ENCODE data around the gene PRKN.

The PRKN gene

GRCh38 chr6:161658211-161658610 lies 1069.4 kb downstream of the PRKN start:
- H3K9ac ChIP-seq (ENCODE audit: low read length in 2 of 2) = no peak overlapping the region
- no peaks in the 10 kb centered on the region for H3K27me3 ChIP-seq (ENCODE audit: control insufficient read depth in 1 of 2, insufficient read depth in 2 of 2, low read length in 2 of 2)
- H3K4me3 ChIP-seq (ENCODE audit: low read length in 2 of 2) = no peak overlapping the region
- H3K36me3 ChIP-seq (ENCODE audit: control insufficient read depth in 2 of 2, insufficient read depth in 2 of 2, low read length in 2 of 2) = no peaks in the 10 kb centered on the region
- H3K4me1 ChIP-seq (ENCODE audit: control insufficient read depth, insufficient read depth, low read length) = no peaks in the 10 kb centered on the region
- no peak overlapping the region for H3K27ac ChIP-seq (ENCODE audit: low read length)
- no peaks in the 10 kb centered on the region for H3K9me3 ChIP-seq (ENCODE audit: control insufficient read depth in 2 of 2, low read length in 2 of 2)

- H3K27me3 ChIP-seq (ENCODE audit: control insufficient read depth in 1 of 2, insufficient read depth in 2 of 2, low read length in 2 of 2) = no peaks in the 10 kb centered on the region
- no peaks in the 10 kb centered on the region for H3K9me3 ChIP-seq (ENCODE audit: control insufficient read depth in 2 of 2, low read length in 2 of 2)
- no peak overlapping the region for H3K9ac ChIP-seq (ENCODE audit: low read length in 2 of 2)
- H3K4me1 ChIP-seq (ENCODE audit: control insufficient read depth, insufficient read depth, low read length) = no peaks in the 10 kb centered on the region
- H3K4me3 ChIP-seq (ENCODE audit: low read length in 2 of 2) = no peak overlapping the region
- no peak overlapping the region for H3K27ac ChIP-seq (ENCODE audit: low read length)
- H3K36me3 ChIP-seq (ENCODE audit: control insufficient read depth in 2 of 2, insufficient read depth in 2 of 2, low read length in 2 of 2) = no peaks in the 10 kb centered on the region
Observed at GRCh38 chr6:161654209-161654608, 1073.4 kb downstream of the PRKN start.

GRCh38 chr6:161651949-161652348 lies 1075.6 kb downstream of the PRKN start:
- H3K36me3 ChIP-seq (ENCODE audit: control insufficient read depth in 2 of 2, insufficient read depth in 2 of 2, low read length in 2 of 2) = no peaks in the 10 kb centered on the region
- no peak overlapping the region for H3K9ac ChIP-seq (ENCODE audit: low read length in 2 of 2)
- H3K27ac ChIP-seq (ENCODE audit: low read length) = no peak overlapping the region
- no peaks in the 10 kb centered on the region for H3K27me3 ChIP-seq (ENCODE audit: control insufficient read depth in 1 of 2, insufficient read depth in 2 of 2, low read length in 2 of 2)
- no peaks in the 10 kb centered on the region for H3K4me1 ChIP-seq (ENCODE audit: control insufficient read depth, insufficient read depth, low read length)
- H3K9me3 ChIP-seq (ENCODE audit: control insufficient read depth in 2 of 2, low read length in 2 of 2) = no peaks in the 10 kb centered on the region
- no peak overlapping the region for H3K4me3 ChIP-seq (ENCODE audit: low read length in 2 of 2)

GRCh38 chr6:161649841-161650240 lies 1077.7 kb downstream of the PRKN start:
- Histone ChIP-seq H3K27ac (ENCODE audit: low read length) (no peak overlapping the region), H3K9me3 (ENCODE audit: control insufficient read depth in 2 of 2, low read length in 2 of 2) (no peaks in the 10 kb centered on the region), H3K4me1 (ENCODE audit: control insufficient read depth, insufficient read depth, low read length) (no peaks in the 10 kb centered on the region), H3K36me3 (ENCODE audit: control insufficient read depth in 2 of 2, insufficient read depth in 2 of 2, low read length in 2 of 2) (no peaks in the 10 kb centered on the region), H3K9ac (ENCODE audit: low read length in 2 of 2) (no peak overlapping the region), H3K4me3 (ENCODE audit: low read length in 2 of 2) (no peak overlapping the region), H3K27me3 (ENCODE audit: control insufficient read depth in 1 of 2, insufficient read depth in 2 of 2, low read length in 2 of 2) (no peaks in the 10 kb centered on the region)

GRCh38 chr6:161649068-161649467 lies 1078.5 kb downstream of the PRKN start:
- no peak overlapping the region for H3K4me3 ChIP-seq (ENCODE audit: low read length in 2 of 2)
- no peak overlapping the region for H3K27ac ChIP-seq (ENCODE audit: low read length)
- H3K4me1 ChIP-seq (ENCODE audit: control insufficient read depth, insufficient read depth, low read length) = no peaks in the 10 kb centered on the region
- H3K36me3 ChIP-seq (ENCODE audit: control insufficient read depth in 2 of 2, insufficient read depth in 2 of 2, low read length in 2 of 2) = no peaks in the 10 kb centered on the region
- no peaks in the 10 kb centered on the region for H3K9me3 ChIP-seq (ENCODE audit: control insufficient read depth in 2 of 2, low read length in 2 of 2)
- H3K9ac ChIP-seq (ENCODE audit: low read length in 2 of 2) = no peak overlapping the region
- no peaks in the 10 kb centered on the region for H3K27me3 ChIP-seq (ENCODE audit: control insufficient read depth in 1 of 2, insufficient read depth in 2 of 2, low read length in 2 of 2)

- no peak overlapping the region for H3K4me3 ChIP-seq (ENCODE audit: low read length in 2 of 2)
- H3K4me1 ChIP-seq (ENCODE audit: control insufficient read depth, insufficient read depth, low read length) = no peaks in the 10 kb centered on the region
- no peak overlapping the region for H3K27ac ChIP-seq (ENCODE audit: low read length)
- H3K9ac ChIP-seq (ENCODE audit: low read length in 2 of 2) = no peak overlapping the region
- H3K36me3 ChIP-seq (ENCODE audit: control insufficient read depth in 2 of 2, insufficient read depth in 2 of 2, low read length in 2 of 2) = no peaks in the 10 kb centered on the region
- no peaks in the 10 kb centered on the region for H3K9me3 ChIP-seq (ENCODE audit: control insufficient read depth in 2 of 2, low read length in 2 of 2)
- no peaks in the 10 kb centered on the region for H3K27me3 ChIP-seq (ENCODE audit: control insufficient read depth in 1 of 2, insufficient read depth in 2 of 2, low read length in 2 of 2)
Observed at GRCh38 chr6:161647234-161647633, 1080.3 kb downstream of the PRKN start.

GRCh38 chr6:161644521-161644920 lies 1083.0 kb downstream of the PRKN start:
- Histone ChIP-seq H3K27me3 (ENCODE audit: control insufficient read depth in 1 of 2, insufficient read depth in 2 of 2, low read length in 2 of 2) (no peaks in the 10 kb centered on the region), H3K4me3 (ENCODE audit: low read length in 2 of 2) (no peak overlapping the region), H3K9ac (ENCODE audit: low read length in 2 of 2) (no peak overlapping the region), H3K4me1 (ENCODE audit: control insufficient read depth, insufficient read depth, low read length) (no peaks in the 10 kb centered on the region), H3K27ac (ENCODE audit: low read length) (no peak overlapping the region), H3K36me3 (ENCODE audit: control insufficient read depth in 2 of 2, insufficient read depth in 2 of 2, low read length in 2 of 2) (no peaks in the 10 kb centered on the region), H3K9me3 (ENCODE audit: control insufficient read depth in 2 of 2, low read length in 2 of 2) (no peaks in the 10 kb centered on the region)

- H3K9ac ChIP-seq (ENCODE audit: low read length in 2 of 2) = no peak overlapping the region
Observed at GRCh38 chr6:161641175-161641574, 1086.4 kb downstream of the PRKN start.

GRCh38 chr6:161639772-161640171 lies 1087.8 kb downstream of the PRKN start:
- Histone ChIP-seq H3K4me3 (ENCODE audit: low read length in 2 of 2) (no peak overlapping the region), H3K27me3 (ENCODE audit: control insufficient read depth in 1 of 2, insufficient read depth in 2 of 2, low read length in 2 of 2) (no peaks in the 10 kb centered on the region), H3K9me3 (ENCODE audit: control insufficient read depth in 2 of 2, low read length in 2 of 2) (no peaks in the 10 kb centered on the region), H3K27ac (ENCODE audit: low read length) (no peak overlapping the region), H3K36me3 (ENCODE audit: control insufficient read depth in 2 of 2, insufficient read depth in 2 of 2, low read length in 2 of 2) (no peaks in the 10 kb centered on the region), H3K4me1 (ENCODE audit: control insufficient read depth, insufficient read depth, low read length) (no peaks in the 10 kb centered on the region), H3K9ac (ENCODE audit: low read length in 2 of 2) (no peak overlapping the region)

More at GRCh38 chr6:161641175-161641574, 1086.4 kb downstream of the PRKN start:
- Histone ChIP-seq H3K4me3 (ENCODE audit: low read length in 2 of 2) (no peak overlapping the region), H3K36me3 (ENCODE audit: control insufficient read depth in 2 of 2, insufficient read depth in 2 of 2, low read length in 2 of 2) (no peaks in the 10 kb centered on the region), H3K27ac (ENCODE audit: low read length) (no peak overlapping the region), H3K27me3 (ENCODE audit: control insufficient read depth in 1 of 2, insufficient read depth in 2 of 2, low read length in 2 of 2) (no peaks in the 10 kb centered on the region), H3K9me3 (ENCODE audit: control insufficient read depth in 2 of 2, low read length in 2 of 2) (no peaks in the 10 kb centered on the region), H3K4me1 (ENCODE audit: control insufficient read depth, insufficient read depth, low read length) (no peaks in the 10 kb centered on the region)

- H3K27ac ChIP-seq (ENCODE audit: low read length) = no peak overlapping the region
- no peaks in the 10 kb centered on the region for H3K27me3 ChIP-seq (ENCODE audit: control insufficient read depth in 1 of 2, insufficient read depth in 2 of 2, low read length in 2 of 2)
- H3K9ac ChIP-seq (ENCODE audit: low read length in 2 of 2) = no peak overlapping the region
- H3K36me3 ChIP-seq (ENCODE audit: control insufficient read depth in 2 of 2, insufficient read depth in 2 of 2, low read length in 2 of 2) = no peaks in the 10 kb centered on the region
- H3K4me1 ChIP-seq (ENCODE audit: control insufficient read depth, insufficient read depth, low read length) = no peaks in the 10 kb centered on the region
- H3K9me3 ChIP-seq (ENCODE audit: control insufficient read depth in 2 of 2, low read length in 2 of 2) = no peaks in the 10 kb centered on the region
- no peak overlapping the region for H3K4me3 ChIP-seq (ENCODE audit: low read length in 2 of 2)
Observed at GRCh38 chr6:161637658-161638057, 1089.9 kb downstream of the PRKN start.

GRCh38 chr6:161636882-161637430 lies 1090.6 kb downstream of the PRKN start:
- Histone ChIP-seq H3K9ac (ENCODE audit: low read length in 2 of 2) (no peak overlapping the region), H3K4me3 (ENCODE audit: low read length in 2 of 2) (no peak overlapping the region), H3K9me3 (ENCODE audit: control insufficient read depth in 2 of 2, low read length in 2 of 2) (no peaks in the 10 kb centered on the region), H3K4me1 (ENCODE audit: control insufficient read depth, insufficient read depth, low read length) (no peaks in the 10 kb centered on the region), H3K36me3 (ENCODE audit: control insufficient read depth in 2 of 2, insufficient read depth in 2 of 2, low read length in 2 of 2) (no peaks in the 10 kb centered on the region), H3K27me3 (ENCODE audit: control insufficient read depth in 1 of 2, insufficient read depth in 2 of 2, low read length in 2 of 2) (no peaks in the 10 kb centered on the region), H3K27ac (ENCODE audit: low read length) (no peak overlapping the region)
